A673 (cell line): ENCODE results near the gene DIDO1.

ENCODE experiments used
- CTCF ChIP-seq: fragments of 300-800, 200-600 bp; sonication (generic); conservative IDR thresholded peaks from 2 replicates; pipeline ENCODE4 v1.5.1; 2017; ENCODE audit warnings: low read depth, mild to moderate bottlenecking, antibody characterized with exemption, low read length, moderate library complexity, mixed read lengths
- EZH2 ChIP-seq: fragments of 200-600 bp; sonication (generic); IDR thresholded peaks from 2 replicates; pipeline ENCODE4 v1.6.1; 2017; ENCODE audit warnings: borderline replicate concordance, low read depth, mild to moderate bottlenecking, mixed read lengths, antibody characterized with exemption, low read length; ENCODE audit not compliant: poor library complexity, severe bottlenecking

- TF ChIP-seq CTCF: no peak
- no peak for TF ChIP-seq EZH2
Measured at GRCh38 chr20:62914970-62915457, 11.3 kb downstream of the DIDO1 start.
